Parathyroid adenoma (tissue), 2 donors: ENCODE measurements around the gene FAM131C.

Experiments
- H2AFZ ChIP-seq: fragments of 300-600 bp; sonication (generic); one replicate; pipeline ENCODE4 v1.7.0; 2017; ENCODE audit warnings: antibody characterized with exemption, mild to moderate bottlenecking
- H3K27ac ChIP-seq: fragments of 300-600 bp; sonication (generic); one replicate; pipeline ENCODE4 v1.7.0; 2017
- H3K27me3 ChIP-seq: fragments of 300-600 bp; sonication (generic); one replicate; pipeline ENCODE4 v1.7.0; 2017; ENCODE audit warnings: low read length; ENCODE audit not compliant: control insufficient read depth, insufficient read depth
- H3K36me3 ChIP-seq: fragments of 300-600 bp; sonication (generic); one replicate; pipeline ENCODE4 v1.7.0; 2017; ENCODE audit warnings: low read length; ENCODE audit not compliant: control insufficient read depth, insufficient read depth
- H3K4me1 ChIP-seq: fragments of 300-600 bp; sonication (generic); one replicate; pipeline ENCODE4 v1.7.0; 2017; ENCODE audit warnings: control low read depth
- H3K4me2 ChIP-seq: fragments of 300-600 bp; sonication (generic); one replicate; pipeline ENCODE4 v1.7.0; 2017; ENCODE audit warnings: low read length
- H3K4me3 ChIP-seq: fragments of 300-600 bp; sonication (generic); one replicate; pipeline ENCODE4 v1.7.0; 2017; ENCODE audit warnings: low read depth, low read length
- H3K79me2 ChIP-seq: fragments of 300-600 bp; sonication (generic); one replicate; pipeline ENCODE4 v1.7.0; 2017; ENCODE audit warnings: control low read depth
- H3K9ac ChIP-seq: fragments of 300-600 bp; sonication (generic); one replicate; pipeline ENCODE4 v1.7.0; 2017; ENCODE audit warnings: mild to moderate bottlenecking
- H3K9me3 ChIP-seq: fragments of 300-600 bp; sonication (generic); one replicate; pipeline ENCODE4 v1.7.0; 2017; ENCODE audit warnings: low read length; ENCODE audit not compliant: control insufficient read depth
- CTCF ChIP-seq: fragments of 300-600 bp; sonication (generic); IDR thresholded peaks from one replicate; pipeline ENCODE4 v1.7.0; 2017; ENCODE audit warnings: antibody characterized with exemption, mild to moderate bottlenecking
- donor health status: primary hyperparathyroidism.

FAM131C gene

GRCh38 chr1:16091296-16091695 is 17.8 kb upstream of the FAM131C start:
- H3K9ac ChIP-seq, result no peak overlapping the region
- no peak overlapping the region for H3K27ac ChIP-seq
- no peaks in the 10 kb centered on the region for H3K4me1 ChIP-seq
- no peaks in the 10 kb centered on the region for H3K36me3 ChIP-seq
- H3K79me2 ChIP-seq, result no peaks in the 10 kb centered on the region
- no peak overlapping the region for H3K4me3 ChIP-seq
- H3K4me2 ChIP-seq, result no peak overlapping the region
- H3K27me3 ChIP-seq, result no peaks in the 10 kb centered on the region
- no peak overlapping the region for H2AFZ ChIP-seq
- H3K9me3 ChIP-seq, result no peaks in the 10 kb centered on the region
- no peak for TF ChIP-seq CTCF

DNA sequence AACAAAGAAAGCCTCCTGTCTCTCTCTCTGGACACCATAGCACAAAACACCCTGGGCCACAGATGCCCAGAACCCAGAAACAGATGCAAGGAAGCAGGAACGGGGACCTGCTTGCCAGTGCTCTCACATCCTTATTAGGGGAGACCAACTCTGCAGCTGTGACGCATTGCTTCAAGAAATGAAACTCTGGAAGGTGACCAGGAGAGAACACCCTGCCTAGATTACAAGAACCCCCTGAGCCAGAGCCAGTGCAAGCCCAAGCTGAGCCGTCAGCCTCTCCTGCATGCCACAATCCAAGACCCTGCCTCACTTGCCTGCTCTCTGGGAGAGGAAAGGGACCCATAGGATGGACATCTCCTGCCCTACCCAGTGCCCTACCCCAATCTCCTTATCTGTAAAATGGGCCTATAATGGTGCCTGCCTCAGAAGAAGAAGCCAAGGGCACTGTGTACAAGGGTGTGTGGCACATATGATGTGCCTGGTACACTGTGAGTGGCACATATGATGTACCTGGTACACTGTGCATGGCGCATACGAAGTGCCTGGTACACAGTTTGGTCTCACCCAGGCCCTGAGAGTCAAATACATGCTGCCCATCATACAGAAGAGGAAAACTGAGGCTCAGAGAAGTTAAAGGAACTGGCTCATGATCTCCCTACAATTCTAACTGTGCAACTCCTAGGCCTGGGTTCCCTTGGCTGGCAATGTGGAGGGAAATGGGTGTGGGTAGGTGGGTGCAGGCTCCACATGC is 16.8 kb upstream of the FAM131C start:
- H3K27ac ChIP-seq, result no peak overlapping the region
- no peak overlapping the region for H3K4me2 ChIP-seq
- H3K9me3 ChIP-seq, result no peaks in the 10 kb centered on the region
- no peak for TF ChIP-seq CTCF
- H2AFZ ChIP-seq, result no peak overlapping the region
- H3K79me2 ChIP-seq, result no peaks in the 10 kb centered on the region
- no peaks in the 10 kb centered on the region for H3K36me3 ChIP-seq
- no peak overlapping the region for H3K9ac ChIP-seq
- no peak overlapping the region for H3K4me3 ChIP-seq
- no peaks in the 10 kb centered on the region for H3K4me1 ChIP-seq
- H3K27me3 ChIP-seq, result no peaks in the 10 kb centered on the region

GRCh38 chr1:16088996-16089395 is 15.5 kb upstream of the FAM131C start:
- no peak for TF ChIP-seq CTCF
- Histone ChIP-seq H3K4me1 (no peaks in the 10 kb centered on the region), H3K27me3 (no peaks in the 10 kb centered on the region), H3K4me3 (no peak overlapping the region), H3K9me3 (no peaks in the 10 kb centered on the region), H3K79me2 (no peaks in the 10 kb centered on the region), H3K9ac (no peak overlapping the region), H3K36me3 (no peaks in the 10 kb centered on the region), H3K4me2 (no peak overlapping the region), H3K27ac (no peak overlapping the region), H2AFZ (no peak overlapping the region)

- no peak overlapping the region for H3K4me3 ChIP-seq
- no peak overlapping the region for H3K27ac ChIP-seq
- no peaks in the 10 kb centered on the region for H3K4me1 ChIP-seq
- no peak for TF ChIP-seq CTCF
- H3K4me2 ChIP-seq, result no peak overlapping the region
- H3K27me3 ChIP-seq, result no peaks in the 10 kb centered on the region
- no peak overlapping the region for H2AFZ ChIP-seq
- H3K9me3 ChIP-seq, result no peaks in the 10 kb centered on the region
- no peak overlapping the region for H3K9ac ChIP-seq
- H3K79me2 ChIP-seq, result no peaks in the 10 kb centered on the region
- no peaks in the 10 kb centered on the region for H3K36me3 ChIP-seq
Measured at GRCh38 chr1:16088351-16088911, 15.0 kb upstream of the FAM131C start.

DNA sequence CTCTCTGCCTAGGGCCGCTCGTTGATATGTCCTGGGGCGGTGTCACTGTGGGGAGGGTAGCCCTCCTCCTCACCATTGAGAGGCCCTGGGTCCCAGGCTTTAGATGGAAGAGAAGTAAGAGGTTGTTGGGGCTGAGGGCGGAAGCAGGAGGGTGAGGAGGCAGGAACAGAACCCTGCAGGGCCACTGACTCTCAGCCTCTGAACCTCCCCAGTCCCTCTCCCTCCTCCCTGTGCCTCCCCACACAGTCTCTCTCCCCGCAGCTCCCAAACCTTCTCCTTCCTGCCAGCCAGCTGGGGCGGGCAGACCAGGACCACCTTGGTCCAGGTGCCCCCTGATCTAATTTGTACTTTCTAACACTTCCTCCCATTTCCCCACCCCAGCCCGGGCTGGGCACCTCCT is 14.3 kb upstream of the FAM131C start:
- H3K27ac ChIP-seq, result no peak overlapping the region
- no peak for TF ChIP-seq CTCF
- H2AFZ ChIP-seq, result no peak overlapping the region
- H3K9me3 ChIP-seq, result no peaks in the 10 kb centered on the region
- H3K4me1 ChIP-seq, result no peaks in the 10 kb centered on the region
- no peak overlapping the region for H3K4me3 ChIP-seq
- H3K27me3 ChIP-seq, result no peaks in the 10 kb centered on the region
- no peaks in the 10 kb centered on the region for H3K36me3 ChIP-seq
- H3K9ac ChIP-seq, result no peak overlapping the region
- H3K4me2 ChIP-seq, result no peak overlapping the region
- no peaks in the 10 kb centered on the region for H3K79me2 ChIP-seq
